Iris pigment epithelial cell (primary cell): ENCODE data around the gene LBH.
A peak's percentile ranks its signal among the peaks of the same experiment; 100 is the strongest.

ENCODE experiments used
- DNase-seq: peaks from one replicate; pipeline ENCODE4 v3.0.0-alpha.2; 2011; ENCODE audit warnings: low read depth

The LBH gene

DNA sequence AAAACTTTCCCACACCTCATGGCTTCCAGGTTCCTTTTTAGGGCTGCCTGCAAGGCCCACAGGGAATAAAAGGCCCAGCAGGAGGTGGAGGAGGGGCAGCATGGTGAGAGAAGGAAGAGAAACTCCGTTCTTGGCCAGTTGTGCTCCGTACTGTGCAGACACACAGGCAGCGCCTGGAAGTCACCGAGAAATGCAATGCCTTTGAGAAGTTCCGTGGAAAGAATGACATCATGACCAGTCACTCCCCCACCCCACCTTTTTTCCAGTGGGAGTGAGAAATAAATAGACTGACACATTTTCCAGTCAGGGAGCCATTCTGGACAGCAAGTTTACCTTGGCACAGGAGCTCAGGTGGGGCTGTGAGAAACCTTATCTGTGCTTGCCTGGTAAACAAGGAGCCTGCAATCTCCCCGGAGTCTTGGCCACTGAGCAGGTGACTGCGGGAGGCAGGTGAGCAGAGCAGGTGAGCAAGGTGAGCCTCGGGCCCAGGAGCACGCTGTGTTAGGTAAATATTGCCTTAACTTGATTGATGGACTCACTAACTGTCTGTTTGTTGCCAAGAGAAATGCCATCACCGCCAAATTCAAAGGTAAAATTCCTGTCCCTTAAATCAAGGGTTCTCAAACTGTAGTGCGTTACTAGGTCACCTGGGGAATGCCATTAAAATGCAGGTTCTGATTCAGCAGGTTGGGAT, 13.5 kb upstream of the LBH start:
- no peak for DNase-seq

DNA sequence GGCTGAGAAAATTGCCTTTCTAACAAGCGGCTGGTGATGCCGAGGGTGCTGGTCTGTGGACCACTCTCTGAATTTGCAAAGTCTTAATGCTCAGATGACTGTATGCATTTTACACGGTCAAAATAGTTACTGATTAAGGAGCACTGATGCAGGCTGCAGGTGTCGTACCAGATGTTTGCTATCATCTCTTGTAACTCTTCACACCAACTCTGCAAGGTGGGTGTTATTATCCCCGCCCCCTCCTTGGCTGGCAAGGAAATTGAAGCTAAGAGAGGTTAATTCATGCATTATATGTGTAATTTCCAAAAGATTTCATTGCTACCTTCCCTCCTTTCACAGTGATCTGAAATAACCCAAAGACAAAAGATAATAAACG, 13.0 kb upstream of the LBH start:
- DNase-seq: no peak

DNA sequence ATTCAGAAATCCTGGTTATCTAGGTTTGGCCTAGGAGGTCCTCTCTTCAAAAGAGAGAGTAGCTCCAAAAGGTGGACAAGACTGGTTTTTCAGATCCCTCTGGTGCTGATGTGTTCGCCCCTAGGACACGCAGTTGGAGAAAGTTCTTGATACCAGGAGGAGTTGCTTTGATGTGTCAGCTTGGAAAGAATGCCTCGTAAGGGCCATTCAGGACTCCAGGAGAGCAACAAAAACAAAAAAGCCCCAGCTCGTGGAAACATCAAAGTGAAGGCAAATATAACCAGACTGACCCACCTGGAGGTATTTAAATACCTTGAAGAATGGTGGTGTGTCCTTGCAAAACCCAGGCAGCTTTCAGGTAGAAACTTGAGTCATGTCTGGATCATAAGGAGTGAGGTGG, 12.5 kb upstream of the LBH start:
- DNase-seq: no peak

DNA sequence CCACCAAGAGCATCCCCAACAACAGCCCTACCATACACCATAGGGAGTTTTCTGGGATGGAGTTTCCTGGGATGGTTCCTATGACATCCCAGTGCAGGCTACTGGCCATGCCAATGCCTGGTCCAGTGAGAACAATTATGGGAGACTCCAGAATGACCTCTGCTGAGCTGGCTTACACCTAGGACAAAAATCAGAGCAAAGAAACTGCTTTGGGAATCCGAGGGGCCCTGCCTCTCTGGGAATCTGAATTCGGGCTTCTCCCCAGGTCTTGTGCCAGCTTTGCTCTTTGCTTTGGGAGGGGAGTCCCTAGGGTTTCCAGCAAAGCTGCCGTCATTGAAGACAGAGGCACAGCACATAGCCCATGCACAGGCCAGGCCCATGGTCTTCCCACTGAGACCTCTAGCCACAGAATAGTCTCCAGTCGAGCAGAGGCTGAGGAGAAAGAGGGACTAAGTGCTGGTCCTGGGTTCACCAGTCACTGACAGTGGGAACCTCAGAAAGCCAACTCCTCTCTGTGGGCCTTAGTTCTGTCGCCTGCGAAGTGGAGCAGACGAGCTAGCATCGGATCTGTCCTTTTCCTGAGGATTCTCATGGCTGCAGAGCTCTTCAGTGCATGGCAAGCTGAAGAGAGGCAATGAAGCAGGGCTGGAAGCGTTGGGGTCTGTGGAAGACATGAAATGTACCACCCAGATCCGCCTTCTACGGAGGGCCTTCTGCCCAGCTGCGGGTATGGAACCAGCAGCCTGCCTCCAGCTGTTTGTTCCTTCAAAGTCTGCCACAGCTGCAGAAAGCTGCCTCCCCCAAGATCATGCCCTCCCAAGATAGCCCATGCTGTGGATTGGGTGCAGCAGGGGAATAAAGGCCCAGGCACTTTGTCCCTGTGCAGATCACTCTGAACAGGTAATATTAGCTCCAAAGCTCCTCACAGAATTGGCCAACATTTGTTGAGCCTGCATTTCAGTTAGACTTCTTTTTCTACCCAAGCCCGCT, 11.2 kb upstream of the LBH start:
- no peak for DNase-seq

DNA sequence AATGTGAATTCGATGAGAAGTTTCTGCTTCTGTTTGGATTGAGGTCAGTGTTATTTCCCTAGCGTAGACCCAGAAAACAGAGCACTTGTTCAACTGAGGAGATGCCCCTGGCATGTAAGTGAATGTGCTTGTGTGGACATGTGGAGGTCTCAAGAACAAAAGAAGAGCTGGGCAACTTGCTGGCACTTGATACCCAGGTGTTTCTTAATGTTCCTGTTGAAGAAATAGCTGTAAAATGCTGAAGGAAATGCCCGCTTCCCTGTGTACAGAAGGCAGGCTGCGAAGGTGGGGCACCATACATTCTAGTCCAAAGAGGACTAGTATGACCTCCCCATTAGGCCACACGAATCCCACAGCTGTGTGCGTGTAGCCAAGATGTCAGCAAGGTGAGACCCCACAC, 9.8 kb upstream of the LBH start:
- no peak for DNase-seq

DNA sequence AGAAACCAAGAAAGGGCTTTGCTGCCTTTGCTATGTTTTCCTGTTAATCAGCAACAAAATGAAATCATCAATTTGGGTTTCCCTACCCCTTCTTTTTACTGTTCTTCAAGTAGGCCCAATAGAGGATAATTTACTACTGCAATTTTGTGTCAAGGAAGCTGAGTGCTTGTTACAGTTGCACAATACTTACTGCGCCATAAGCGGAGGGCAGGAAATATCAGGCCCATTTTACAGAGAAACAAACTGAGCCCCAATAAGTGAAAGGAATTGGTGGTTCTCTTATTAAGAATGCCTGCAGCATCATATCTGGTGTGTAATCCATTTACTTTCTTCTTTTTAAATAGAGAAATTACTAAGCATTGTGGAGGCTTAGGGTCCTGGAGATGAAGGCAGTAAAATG, 9.3 kb upstream of the LBH start:
- DNase-seq: no peak

DNA sequence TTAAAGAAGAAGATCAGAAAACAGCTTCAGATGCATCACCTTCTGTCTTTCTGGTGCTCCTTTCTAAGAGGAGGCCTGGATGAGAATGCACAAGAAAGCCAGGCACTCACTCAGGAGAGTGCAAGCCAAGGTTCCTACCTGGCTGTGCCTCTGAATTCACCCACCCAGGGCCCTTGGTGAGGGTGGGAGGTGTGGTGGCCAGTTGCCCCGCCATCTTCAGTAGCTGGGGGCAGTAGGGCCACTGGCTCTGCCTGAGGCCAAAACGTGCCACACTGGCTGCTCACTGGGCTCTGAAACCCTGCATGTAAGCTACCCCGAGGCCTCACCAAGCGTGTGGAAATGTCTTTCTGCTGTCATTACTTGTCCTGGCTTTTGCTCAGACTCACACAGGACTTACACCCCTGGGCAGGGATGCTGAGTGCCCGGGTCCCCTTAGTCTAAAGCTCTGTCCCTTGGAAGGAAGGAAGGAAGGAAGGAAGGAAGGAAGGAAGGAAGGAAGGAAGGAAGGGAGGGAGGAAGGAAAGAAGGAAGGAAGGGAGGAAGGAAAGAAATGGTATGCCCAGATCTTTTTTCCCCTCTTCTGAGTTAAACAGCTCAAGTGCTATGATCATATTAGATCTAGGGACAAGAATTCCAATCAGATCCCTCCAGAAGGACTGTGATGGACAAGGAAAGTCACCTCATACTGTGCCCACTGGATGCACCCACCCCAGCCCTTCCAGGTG, 8.5 kb upstream of the LBH start:
- no peak for DNase-seq

DNA sequence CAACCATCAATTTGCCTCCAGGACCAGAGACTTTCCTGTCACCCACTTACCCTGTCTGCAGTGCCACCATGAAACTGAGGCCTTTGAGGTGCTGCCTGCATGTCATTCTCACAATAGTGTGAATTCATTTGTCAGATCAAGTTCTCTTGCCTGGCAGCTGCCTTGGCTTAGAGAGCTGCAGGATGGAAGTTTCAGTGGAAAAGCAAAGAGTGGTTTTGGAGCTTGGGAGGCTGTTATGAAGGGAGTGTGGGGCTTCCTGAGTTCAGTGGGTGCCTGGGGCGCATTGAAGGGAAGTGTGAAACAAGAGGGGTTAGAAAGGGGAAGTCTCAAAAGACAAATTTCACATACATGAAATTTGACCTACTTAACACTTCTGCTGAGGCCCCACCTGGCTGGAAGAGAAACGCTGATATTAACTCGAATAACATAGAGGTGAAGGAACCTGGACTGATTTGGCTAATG, 7.9 kb upstream of the LBH start:
- no peak for DNase-seq

DNA sequence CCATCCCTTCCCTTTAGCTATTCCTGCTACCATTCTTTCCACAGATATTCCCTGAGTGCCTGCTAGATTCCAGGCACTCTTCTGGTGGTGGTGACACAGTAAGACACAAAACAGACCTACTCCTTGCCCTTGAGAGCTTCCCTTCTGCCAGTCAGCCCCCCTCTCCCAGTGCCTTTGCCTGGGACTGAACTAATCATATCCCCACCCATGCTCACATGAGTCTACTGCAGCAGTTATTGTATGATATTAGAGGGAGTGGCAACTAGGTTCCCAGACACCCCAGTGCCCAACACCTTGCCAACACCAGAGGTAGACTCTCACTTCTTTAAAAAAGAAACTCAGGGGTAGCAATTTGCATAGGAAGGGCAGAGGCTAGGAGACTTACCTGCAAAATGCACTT, 7.2 kb upstream of the LBH start:
- no peak for DNase-seq

DNA sequence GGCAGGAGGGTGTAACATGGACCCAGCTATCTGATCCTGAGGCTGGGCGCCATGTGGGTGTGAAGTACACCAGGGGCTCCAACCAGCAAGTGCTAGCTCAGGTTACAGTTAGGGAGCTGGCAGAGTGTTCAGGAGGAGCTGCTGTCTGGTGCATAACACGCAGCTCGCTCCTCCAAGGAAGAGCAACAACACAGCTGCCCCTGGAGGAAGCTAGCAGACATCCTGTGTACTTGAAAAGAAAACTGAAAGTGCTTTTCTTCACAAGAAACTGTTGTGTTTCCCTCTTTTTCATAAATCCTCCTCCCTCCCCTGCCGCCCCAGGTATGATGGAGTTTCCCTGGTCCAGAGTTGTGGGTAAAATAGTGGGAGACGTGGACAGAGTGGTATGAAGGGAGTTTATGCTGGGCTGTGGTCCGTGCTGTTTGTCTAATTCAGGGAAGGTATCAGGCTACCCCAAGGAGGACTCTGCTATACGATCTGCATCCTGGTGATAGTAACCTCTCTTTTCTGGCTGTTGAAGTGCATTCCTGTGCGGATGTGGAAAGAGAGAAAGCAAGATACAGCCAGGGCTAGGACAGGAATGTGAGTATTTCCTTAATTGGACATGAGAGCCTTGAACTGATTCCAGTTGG, 6.1 kb upstream of the LBH start:
- DNase-seq: peak; percentile 79

DNA sequence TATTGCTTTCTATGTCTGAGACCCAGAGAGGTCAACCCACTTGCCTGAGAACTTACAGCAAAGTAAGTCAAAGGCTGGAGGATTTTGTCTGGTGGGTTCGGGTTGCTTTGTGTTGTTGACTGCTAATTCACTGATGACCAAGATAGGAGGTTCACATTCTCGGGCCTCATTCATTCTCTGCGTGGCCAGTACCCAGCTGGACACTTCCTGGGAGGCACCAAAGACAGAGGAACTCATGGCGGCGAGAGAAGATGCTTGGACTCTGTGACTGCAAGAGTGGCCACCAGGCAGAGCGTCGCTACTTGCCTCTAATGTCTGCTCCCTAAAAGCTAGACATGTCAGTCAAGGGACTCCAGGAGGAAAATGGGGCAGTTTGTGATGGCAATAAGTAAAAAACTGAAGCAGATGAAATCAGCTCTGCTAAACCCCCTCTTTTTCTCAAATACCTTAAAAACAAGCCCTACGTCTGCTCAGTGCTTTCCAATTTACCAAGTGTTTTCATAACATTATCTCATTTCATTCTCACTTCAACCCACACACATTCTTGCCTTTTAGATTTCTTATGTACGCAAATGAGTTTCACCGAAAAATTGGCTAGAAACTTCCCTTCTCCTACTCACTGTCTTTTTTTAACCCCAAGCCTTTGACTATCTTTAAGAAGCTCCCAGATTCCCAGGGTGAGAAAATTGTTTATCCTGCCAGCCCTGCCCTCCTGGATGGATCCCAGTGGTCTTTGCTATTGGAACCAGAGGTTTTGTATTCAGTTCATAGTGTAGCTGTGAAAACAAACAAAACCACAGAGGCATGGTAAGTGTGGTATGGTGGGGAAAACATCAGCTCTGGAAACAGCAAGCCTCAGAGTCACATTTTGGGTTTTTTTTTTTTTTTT, 4.9 kb upstream of the LBH start:
- peak; percentile 44 for DNase-seq

DNA sequence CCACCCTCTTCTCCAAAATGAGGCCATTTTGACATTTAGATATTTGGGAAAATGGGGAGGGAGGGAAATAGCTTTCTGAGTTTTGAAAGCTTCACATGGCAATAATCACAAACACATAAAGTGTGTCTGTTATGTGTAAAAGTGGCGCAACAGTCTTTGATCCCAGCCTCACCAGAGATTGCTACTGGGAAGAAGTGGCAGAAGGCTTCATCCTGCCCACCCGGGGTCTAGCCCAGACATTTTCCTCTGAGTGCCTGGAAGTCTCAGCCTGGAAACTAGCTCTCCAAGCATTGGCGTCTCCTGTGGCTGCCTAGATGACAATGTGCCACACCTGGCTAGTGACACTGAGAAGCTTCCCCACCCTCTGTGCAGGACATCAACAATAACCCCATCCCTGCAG, 1.7 kb upstream of the LBH start:
- no peak for DNase-seq

DNA sequence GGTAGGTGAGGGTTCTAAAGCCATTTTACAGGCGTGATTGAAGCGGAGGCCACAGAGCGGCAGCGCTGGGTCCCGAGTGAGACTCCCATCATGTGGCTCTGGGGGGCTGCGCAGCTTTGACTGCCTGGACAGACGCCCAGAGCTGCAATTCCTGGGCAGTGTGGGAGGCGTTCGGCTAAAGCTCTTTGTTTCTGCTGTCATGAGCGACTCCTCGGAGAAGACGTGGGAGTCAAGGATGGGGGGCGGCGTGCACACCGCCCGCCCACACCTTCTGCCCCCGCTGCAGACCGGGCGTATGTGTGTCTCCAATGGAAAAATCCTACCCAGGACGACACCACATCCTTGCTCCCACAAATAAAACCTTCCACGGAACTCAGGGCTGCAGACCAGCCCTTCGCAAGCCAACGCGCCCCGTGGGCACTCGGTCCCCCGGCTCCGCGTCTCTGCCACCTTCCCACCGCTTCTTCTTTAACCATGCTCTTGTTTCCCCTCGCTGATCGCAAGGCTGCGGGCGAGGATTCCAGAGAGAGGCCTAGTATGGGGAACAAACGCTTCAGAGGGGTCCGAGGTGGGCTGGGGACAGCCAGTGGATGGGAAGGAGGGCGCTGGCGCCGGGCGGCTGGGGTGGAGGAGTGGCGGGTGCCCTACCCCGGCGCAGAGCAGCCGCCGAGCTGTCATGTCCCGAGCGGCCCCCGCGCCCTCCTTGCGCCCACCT, 680 bp upstream of the LBH start:
- peak; percentile 44 for DNase-seq

DNA sequence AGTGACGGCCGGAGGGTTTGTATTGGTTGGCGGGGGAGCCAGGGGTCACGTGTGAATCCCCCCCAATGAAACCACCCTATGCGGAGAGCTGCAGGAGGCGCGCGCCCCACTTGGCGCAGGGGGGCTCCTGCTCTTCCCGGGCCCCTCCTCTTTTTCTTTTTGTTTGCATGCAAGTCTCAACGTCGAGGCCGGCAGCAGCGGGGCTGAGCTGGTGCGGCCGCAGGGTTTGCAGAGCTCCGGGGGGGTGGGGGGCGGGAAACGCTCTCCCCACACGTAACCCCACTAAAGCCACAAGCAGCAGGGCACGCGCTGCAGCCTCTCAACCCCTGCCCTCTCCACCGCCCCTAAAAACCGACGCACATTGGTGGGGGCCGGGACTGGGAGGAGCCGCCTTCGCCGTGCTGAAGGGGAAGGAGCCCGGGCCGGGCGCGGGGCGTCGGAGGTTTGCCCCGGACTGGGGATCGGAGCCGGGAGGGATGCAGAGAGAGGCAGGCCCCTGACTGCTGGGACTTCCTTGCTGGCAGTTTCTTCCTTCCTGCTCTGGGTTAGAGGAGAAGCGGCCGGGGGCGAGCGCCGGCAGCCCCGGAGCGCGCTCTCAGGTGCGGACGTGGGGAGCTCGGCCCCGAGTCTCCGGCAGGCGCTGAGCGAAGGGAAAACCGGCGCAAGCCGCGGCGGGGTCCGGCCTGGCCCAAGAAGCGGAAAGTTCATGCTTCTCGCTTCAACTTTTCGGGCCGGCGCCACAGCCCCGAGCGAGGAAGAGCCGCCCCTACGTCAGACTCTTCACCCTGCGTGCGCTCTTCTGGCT, 864 bp downstream of the LBH start:
- DNase-seq: peak; percentile 31

DNA sequence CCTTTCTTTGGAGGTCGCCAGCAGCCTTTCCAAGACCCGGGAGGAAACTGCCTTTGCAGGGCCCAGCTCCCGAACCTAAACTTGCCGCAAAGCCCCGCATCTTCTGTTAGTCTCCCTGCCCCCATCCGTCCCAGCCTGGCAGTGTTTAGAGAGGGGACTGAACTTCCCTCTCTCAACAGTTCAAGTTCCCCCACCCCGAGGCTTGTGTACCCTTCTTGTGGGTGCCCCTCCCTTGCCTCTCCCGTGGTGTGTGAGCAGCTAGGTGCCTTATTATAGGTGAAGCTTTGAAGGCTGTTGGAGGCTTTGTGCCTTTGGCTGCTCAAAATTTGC, 1.4 kb downstream of the LBH start:
- no peak for DNase-seq

DNA sequence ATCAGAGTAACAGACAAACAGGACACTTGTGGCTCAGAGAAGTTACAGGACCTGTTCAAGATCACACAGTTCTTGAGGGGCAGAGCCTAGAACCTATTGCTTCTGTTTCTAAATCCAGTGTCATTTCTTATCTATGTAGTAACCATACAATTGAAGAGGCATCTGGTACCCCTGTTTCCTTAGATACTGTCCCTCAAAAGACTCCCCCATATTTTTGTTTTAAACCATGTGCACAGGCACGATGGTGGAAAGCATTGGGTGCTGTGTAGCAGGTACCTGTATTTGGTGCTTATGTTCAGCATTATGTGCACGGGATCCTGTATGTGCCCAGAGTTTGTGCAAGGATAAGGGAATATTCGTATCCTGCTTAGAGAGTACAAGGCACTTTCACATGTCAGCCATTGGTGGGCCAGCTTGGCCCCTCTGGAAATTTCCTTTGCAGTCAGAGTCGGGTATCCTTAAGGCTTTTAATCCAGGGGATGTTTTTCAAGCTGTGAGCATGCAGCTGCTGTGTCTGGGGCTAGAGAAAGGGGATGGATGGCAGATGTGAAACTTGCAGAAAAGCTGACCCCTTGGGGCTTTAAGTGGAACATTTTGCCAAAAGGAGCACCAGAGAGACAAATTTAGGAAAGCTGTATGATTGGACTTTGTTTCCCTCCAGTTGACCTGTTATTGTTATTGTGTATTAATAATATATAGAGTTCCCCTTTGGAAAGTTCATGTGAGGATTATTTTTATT, 2.1 kb downstream of the LBH start:
- peak; percentile 17 for DNase-seq

DNA sequence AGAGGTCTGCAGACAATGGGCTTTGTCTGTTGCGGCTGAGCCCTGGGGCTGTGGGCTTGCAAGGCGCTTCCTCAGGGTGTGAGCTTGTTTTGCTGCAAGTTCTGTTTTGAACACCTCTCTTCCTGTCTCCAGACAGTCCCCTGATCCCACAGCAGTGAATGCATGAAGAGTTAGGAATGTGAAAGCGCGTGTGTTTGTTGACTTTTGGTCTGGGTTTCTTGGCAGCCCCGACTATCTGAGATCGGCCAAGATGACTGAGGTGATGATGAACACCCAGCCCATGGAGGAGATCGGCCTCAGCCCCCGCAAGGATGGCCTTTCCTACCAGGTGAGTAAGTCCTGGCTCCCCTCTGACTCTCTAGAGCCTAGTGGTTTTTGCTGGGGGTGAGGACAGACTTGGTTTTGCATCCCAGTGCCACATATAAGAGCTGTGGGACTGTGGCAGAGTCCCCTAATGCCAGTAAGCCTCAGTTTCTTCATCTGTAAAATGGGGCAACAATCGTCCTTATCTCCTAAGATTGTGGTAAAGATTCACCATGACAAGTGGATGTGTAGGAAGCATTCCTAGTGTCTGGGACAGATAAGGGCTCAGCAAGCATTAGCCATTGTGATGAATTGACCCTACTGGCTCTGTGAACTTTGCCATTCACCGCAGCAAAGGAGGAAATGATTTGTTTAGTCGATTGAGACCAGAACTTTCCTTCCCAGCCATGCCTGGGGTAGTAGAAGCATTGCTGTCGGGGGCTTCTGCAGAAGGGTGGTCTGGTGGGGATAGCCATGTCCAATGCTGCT, 3.0 kb downstream of the LBH start:
- peak; percentile 96 for DNase-seq

DNA sequence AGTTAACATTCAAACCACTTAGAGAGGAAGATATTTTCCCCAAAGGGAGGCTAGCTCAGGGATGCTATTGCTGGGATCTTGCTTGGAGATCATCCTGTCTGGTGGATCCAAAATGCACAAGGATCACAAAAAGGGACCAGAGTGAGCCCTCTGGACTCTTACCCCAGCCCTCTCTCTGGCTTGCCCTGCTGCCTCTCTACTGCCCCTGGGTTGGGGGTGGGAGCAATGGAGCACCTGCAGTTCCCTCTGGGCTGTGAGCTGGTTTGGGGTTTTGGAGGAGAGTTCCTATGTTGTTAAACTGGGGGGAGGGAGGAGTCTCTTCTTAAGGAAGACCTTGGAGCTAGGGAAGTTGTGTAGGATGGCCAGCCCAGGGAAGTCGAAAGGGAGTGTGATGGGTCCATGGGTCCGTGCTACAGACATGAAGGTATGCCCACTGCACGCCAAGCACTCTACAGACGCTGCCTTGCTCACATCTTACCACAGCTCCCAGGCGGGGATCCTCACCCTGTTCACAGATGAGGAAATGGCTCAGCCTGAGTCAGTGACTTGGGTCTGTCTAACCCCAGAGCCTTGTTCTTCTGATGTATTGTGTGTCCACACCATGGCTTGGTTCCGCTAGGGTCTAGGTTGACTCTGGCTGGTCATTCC, 3.8 kb downstream of the LBH start:
- DNase-seq: peak; percentile 23
